Measurements from ENCODE around the gene SPSB1.

- TF ChIP-seq, protein P1, sequence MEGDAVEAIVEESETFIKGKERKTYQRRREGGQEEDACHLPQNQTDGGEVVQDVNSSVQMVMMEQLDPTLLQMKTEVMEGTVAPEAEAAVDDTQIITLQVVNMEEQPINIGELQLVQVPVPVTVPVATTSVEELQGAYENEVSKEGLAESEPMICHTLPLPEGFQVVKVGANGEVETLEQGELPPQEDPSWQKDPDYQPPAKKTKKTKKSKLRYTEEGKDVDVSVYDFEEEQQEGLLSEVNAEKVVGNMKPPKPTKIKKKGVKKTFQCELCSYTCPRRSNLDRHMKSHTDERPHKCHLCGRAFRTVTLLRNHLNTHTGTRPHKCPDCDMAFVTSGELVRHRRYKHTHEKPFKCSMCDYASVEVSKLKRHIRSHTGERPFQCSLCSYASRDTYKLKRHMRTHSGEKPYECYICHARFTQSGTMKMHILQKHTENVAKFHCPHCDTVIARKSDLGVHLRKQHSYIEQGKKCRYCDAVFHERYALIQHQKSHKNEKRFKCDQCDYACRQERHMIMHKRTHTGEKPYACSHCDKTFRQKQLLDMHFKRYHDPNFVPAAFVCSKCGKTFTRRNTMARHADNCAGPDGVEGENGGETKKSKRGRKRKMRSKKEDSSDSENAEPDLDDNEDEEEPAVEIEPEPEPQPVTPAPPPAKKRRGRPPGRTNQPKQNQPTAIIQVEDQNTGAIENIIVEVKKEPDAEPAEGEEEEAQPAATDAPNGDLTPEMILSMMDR (tag by site-specific recombination; IDR thresholded peaks at IDR 0.05): no peak
- TF ChIP-seq SETDB1 (IDR thresholded peaks at IDR 0.05; ENCODE audit: insufficient read length, low read length): no peak
- TF ChIP-seq PATZ1 (tag by site-specific recombination; IDR thresholded peaks at IDR 0.05): no peak
- no peak for TF ChIP-seq ZNF174 (tag by site-specific recombination; IDR thresholded peaks at IDR 0.05)
Observed at GRCh38 chr1:9319789-9320519, 27.3 kb downstream of the SPSB1 start.
